ENCODE measurements around the gene LARP4.
A peak's percentile ranks its signal among the peaks of the same experiment; 100 is the strongest.

Gene LARP4

GRCh38 chr12:50398931-50399330 lies 1.8 kb upstream of the LARP4 start:
- H3F3A ChIP-seq (ENCODE audit: control insufficient read depth, insufficient read depth): no peaks in the 10 kb centered on the region; the same call in 1 of the 2 replicates
- TF ChIP-seq CTCF (IDR thresholded peaks at IDR 0.05; ENCODE audit: low read depth, low read length, poor library complexity, severe bottlenecking) (no peak), EZH2phosphoT487 (IDR thresholded peaks at IDR 0.05; ENCODE audit: borderline replicate concordance, low read length) (no peak)

GRCh38 chr12:50400104-50400637 lies 514 bp upstream of the LARP4 start:
- Histone ChIP-seq H3K9me3 (ENCODE audit: control insufficient read depth, insufficient read depth, low read length) (no peaks in the 10 kb centered on the region), H3K36me3 (ENCODE audit: control insufficient read depth, low read length) (peaks cover 17% of the 10 kb centered on the region), H4K20me1 (ENCODE audit: control insufficient read depth, insufficient read depth, low read depth, low read length) (0 out of 2 replicates have a peak, but pooled peaks cover 4% of the 10 kb centered on the region), H3K27me3 (ENCODE audit: control insufficient read depth, low read length) (no peaks in the 10 kb centered on the region), H3K79me2 (ENCODE audit: control insufficient read depth, low read length) (peaks cover 45% of the 10 kb centered on the region), H3F3A (ENCODE audit: control insufficient read depth, insufficient read depth) (no peaks in the 10 kb centered on the region; the same call in 1 of the 2 replicates), H3K9me2 (replicated peaks; ENCODE audit: control insufficient read depth, low read length) (no peaks in the 10 kb centered on the region), H3K4me1 (ENCODE audit: control insufficient read depth, low read length) (peaks cover 21% of the 10 kb centered on the region), H3K4me3 (ENCODE audit: low read length) (peak overlapping the region; percentile 96), H3K4me2 (ENCODE audit: low read length) (peak overlapping the region; percentile 69), H3K27ac (ENCODE audit: low read depth, low read length) (peak overlapping the region; percentile 85)
- TF ChIP-seq EZH2phosphoT487 (IDR thresholded peaks at IDR 0.05; ENCODE audit: borderline replicate concordance, low read length) (no peak), CTCF (IDR thresholded peaks at IDR 0.05; ENCODE audit: low read depth, low read length, poor library complexity, severe bottlenecking) (no peak)

More at GRCh38 chr12:50398931-50399330, 1.8 kb upstream of the LARP4 start:
- H3K4me1 ChIP-seq (ENCODE audit: control insufficient read depth, low read length): peaks cover 21% of the 10 kb centered on the region
- no peaks in the 10 kb centered on the region for H3K27me3 ChIP-seq (ENCODE audit: control insufficient read depth, low read length)
- H3K79me2 ChIP-seq (ENCODE audit: control insufficient read depth, low read length): peaks cover 32% of the 10 kb centered on the region
- no peak overlapping the region for H3K4me3 ChIP-seq (ENCODE audit: low read length)
- H3K4me2 ChIP-seq (ENCODE audit: low read length): no peak overlapping the region
- no peaks in the 10 kb centered on the region for H3K9me2 ChIP-seq (replicated peaks; ENCODE audit: control insufficient read depth, low read length)
- H3K27ac ChIP-seq (ENCODE audit: low read depth, low read length): no peak overlapping the region
- H3K9me3 ChIP-seq (ENCODE audit: control insufficient read depth, insufficient read depth, low read length): no peaks in the 10 kb centered on the region
- H4K20me1 ChIP-seq (ENCODE audit: control insufficient read depth, insufficient read depth, low read depth, low read length): 0 out of 2 replicates have a peak, but pooled peaks cover 4% of the 10 kb centered on the region
- H3K36me3 ChIP-seq (ENCODE audit: control insufficient read depth, low read length): peaks cover 13% of the 10 kb centered on the region

GRCh38 chr12:50401500-50402081 lies 906 bp downstream of the LARP4 start:
- no peaks in the 10 kb centered on the region; the same call in 1 of the 2 replicates for H3F3A ChIP-seq (ENCODE audit: control insufficient read depth, insufficient read depth)
- peak overlapping the region; percentile 85 for H3K27ac ChIP-seq (ENCODE audit: low read depth, low read length)

More at GRCh38 chr12:50401500-50402081, 906 bp downstream of the LARP4 start:
- Histone ChIP-seq H4K20me1 (ENCODE audit: control insufficient read depth, insufficient read depth, low read depth, low read length) (0 out of 2 replicates have a peak, but pooled peaks cover 4% of the 10 kb centered on the region), H3K36me3 (ENCODE audit: control insufficient read depth, low read length) (peaks cover 17% of the 10 kb centered on the region), H3K4me3 (ENCODE audit: low read length) (peak overlapping the region; percentile 96), H3K27me3 (ENCODE audit: control insufficient read depth, low read length) (no peaks in the 10 kb centered on the region), H3K4me2 (ENCODE audit: low read length) (peak overlapping the region; percentile 69), H3K9me2 (replicated peaks; ENCODE audit: control insufficient read depth, low read length) (no peaks in the 10 kb centered on the region), H3K4me1 (ENCODE audit: control insufficient read depth, low read length) (peaks cover 21% of the 10 kb centered on the region), H3K79me2 (ENCODE audit: control insufficient read depth, low read length) (peaks cover 59% of the 10 kb centered on the region), H3K9me3 (ENCODE audit: control insufficient read depth, insufficient read depth, low read length) (no peaks in the 10 kb centered on the region)
- no peak for TF ChIP-seq CTCF (IDR thresholded peaks at IDR 0.05; ENCODE audit: low read depth, low read length, poor library complexity, severe bottlenecking)
- no peak for TF ChIP-seq EZH2phosphoT487 (IDR thresholded peaks at IDR 0.05; ENCODE audit: borderline replicate concordance, low read length)

Measured in DOHH2 (cell line).